Body of pancreas (tissue), 4 donors: Measurements from ENCODE around the gene VRK1.
A peak's percentile ranks its signal among the peaks of the same experiment; 100 is the strongest.

Experiments used
- CTCF ChIP-seq, 7 experiments: fragments of 450-650 bp in 4 of 7; fragments of 200-600 bp in 3 of 7; sonication (generic) in 3 of 7; IDR thresholded peaks; one replicate each; pipeline ENCODE4 v1.5.1; 2016 to 2019; ENCODE audit warnings: antibody characterized with exemption in 7 of 7
- POLR2A ChIP-seq, 3 donors: fragments of 450-650 bp; IDR thresholded peaks; one replicate each; pipeline ENCODE4 v1.6.1; 2016; ENCODE audit warnings: antibody characterized with exemption in 3 of 3, mild to moderate bottlenecking in 2 of 3

GRCh38 chr14:96852823-96853422, 55.7 kb downstream of the VRK1 start:
- TF ChIP-seq CTCF (IDR thresholded peaks at IDR 0.05): peak; percentile 13 to 62 (median 55)
- TF ChIP-seq POLR2A (IDR thresholded peaks at IDR 0.05): no peak
